Measurements from ENCODE around the gene UNC80.

The UNC80 gene

DNA sequence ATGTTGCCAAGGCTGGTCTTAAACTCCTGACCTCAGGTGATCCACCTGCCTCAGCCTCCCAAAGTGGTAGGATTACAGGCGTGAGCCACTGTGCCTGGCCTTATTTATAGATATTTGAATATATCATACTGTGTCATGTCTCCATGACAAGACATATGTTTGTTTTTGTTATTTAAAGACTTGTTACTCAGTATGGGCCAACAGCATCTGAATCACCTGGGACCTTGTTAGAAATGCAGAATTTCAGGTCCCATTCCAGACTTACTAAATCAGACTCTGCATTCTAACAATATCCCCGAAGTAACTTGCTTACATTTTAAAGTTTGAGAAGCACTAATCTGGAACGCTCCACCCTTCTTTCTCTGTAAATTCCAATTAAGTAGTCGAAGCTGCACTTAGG, 264.0 kb downstream of the UNC80 start:
- Histone ChIP-seq H3K4me3 (ENCODE audit: low read depth in 1 of 2, low read length in 2 of 2) (no peak overlapping the region), H3K36me3 (ENCODE audit: insufficient read depth, low read length) (no peaks in the 10 kb centered on the region), H3K27ac (ENCODE audit: low read depth, low read length) (no peak overlapping the region), H3K9ac (ENCODE audit: low read length) (no peak overlapping the region), H3K4me1 (ENCODE audit: insufficient read depth, low read length) (no peaks in the 10 kb centered on the region), H3K9me3 (ENCODE audit: low read length) (no peaks in the 10 kb centered on the region), H3K27me3 (ENCODE audit: control insufficient read depth in 1 of 2, insufficient read depth in 2 of 2, low read length in 2 of 2) (no peaks in the 10 kb centered on the region)

DNA sequence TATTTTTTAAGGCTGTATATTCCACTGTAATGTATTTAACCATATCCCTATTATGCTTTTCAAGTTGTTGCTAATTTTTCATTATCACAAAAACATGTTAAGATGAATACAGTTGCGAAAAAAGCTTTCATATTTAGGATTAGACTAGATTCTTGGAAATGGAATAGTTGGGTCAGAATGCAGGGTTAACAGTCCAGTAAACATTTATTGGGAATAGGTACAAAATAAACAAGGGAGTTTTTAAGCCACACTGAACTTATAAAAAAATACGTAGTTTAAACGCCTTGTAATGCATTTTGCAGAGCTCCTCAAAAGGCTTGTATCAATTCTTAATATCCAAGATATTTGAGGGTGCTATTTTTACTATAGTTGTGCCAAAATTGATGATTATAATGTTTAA, 266.4 kb downstream of the UNC80 start:
- H3K9ac ChIP-seq (ENCODE audit: low read length): no peak overlapping the region
- no peaks in the 10 kb centered on the region for H3K4me1 ChIP-seq (ENCODE audit: insufficient read depth, low read length)
- peaks cover 4% of the 10 kb centered on the region for H3K36me3 ChIP-seq (ENCODE audit: insufficient read depth, low read length)
- H3K9me3 ChIP-seq (ENCODE audit: low read length): no peaks in the 10 kb centered on the region
- no peaks in the 10 kb centered on the region for H3K27me3 ChIP-seq (ENCODE audit: control insufficient read depth in 1 of 2, insufficient read depth in 2 of 2, low read length in 2 of 2)
- H3K4me3 ChIP-seq (ENCODE audit: low read depth in 1 of 2, low read length in 2 of 2): no peak overlapping the region
- H3K27ac ChIP-seq (ENCODE audit: low read depth, low read length): no peak overlapping the region

GRCh38 chr2:210046851-210047500, 275.3 kb downstream of the UNC80 start:
- Histone ChIP-seq H3K9me3 (ENCODE audit: low read length) (no peaks in the 10 kb centered on the region), H3K9ac (ENCODE audit: low read length) (no peak overlapping the region), H3K36me3 (ENCODE audit: insufficient read depth, low read length) (peaks cover 20% of the 10 kb centered on the region), H3K4me1 (ENCODE audit: insufficient read depth, low read length) (no peaks in the 10 kb centered on the region), H3K4me3 (ENCODE audit: low read depth in 1 of 2, low read length in 2 of 2) (no peak overlapping the region), H3K27ac (ENCODE audit: low read depth, low read length) (no peak overlapping the region), H3K27me3 (ENCODE audit: control insufficient read depth in 1 of 2, insufficient read depth in 2 of 2, low read length in 2 of 2) (no peaks in the 10 kb centered on the region)

Data from muscle layer of colon (tissue), 2 donors.